Measurements from ENCODE around the gene ST3GAL5.

ST3GAL5 gene

DNA sequence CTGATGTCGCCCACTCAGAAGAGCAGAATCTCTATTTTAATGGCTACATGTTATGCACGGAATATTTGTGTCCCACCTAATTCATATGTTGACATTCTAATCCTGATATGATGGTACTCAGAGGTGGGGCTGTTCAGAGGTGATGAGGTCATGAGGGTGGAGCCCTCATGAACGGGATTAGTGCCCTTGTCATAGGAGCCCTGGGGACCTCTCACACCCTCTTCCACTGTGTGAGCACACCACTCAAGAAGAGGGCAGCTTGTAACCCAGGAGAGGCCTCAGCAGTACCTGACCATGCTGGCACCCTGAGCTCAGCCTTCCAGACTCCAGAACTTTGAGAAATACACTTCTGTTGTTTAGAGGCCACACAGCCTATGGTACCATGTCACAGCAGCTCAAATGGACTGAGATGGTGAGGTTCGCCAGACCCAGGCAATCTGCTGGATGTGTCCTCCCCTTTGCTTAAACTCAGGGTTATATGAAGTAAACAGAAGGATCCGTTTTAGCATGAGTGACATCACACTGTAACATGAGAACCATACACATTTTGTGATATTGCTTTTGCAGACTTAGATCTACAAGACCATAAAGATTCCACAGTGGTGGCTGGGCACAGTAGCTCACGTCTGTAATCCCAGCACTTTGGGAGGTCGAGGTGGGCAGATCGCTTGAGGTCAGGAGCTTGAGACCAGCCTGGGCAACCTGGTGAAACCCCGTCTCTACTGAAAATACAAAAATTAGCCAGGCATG, 86.3 kb downstream of the ST3GAL5 start:
- no peak for DNase-seq

DNA sequence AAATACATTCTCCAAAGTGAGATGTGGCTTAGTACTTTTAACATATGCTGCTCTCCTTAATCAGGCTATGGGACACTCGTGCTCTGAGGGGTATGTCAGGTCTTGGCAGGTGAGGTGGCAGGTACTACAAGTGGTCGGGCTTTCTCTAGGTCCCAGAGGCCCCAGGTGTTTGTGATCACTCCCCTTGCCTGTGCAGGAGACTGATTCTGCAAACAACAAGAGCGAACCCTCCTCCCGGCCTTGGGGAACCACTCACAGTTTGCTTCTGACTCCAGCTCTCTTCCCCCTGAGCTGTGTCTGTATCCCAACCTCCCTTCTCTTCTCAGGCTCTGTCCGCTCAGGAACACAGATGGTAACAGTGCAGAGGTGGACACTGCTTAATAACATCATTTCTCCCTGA, 86.9 kb downstream of the ST3GAL5 start:
- no peak for DNase-seq

DNA sequence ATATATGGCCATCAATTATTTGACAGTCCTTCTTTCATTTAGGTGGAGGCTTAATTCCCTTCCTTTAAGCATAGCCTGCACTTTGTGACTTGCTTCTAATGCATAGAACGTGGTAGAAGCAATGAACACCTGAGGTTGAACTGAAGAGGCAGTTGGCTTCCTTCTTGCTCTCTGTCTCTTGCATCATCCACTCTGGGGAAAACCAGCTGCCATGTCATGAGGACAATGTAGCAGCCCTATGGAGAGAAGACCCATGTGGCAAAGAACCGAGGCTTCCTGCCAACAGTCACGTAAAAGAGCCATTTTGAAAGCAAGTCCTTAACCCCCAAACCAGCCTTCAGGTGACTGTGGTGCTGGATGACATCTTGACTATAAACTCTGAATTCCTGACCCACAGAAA, 88.2 kb downstream of the ST3GAL5 start:
- no peak for DNase-seq

DNA sequence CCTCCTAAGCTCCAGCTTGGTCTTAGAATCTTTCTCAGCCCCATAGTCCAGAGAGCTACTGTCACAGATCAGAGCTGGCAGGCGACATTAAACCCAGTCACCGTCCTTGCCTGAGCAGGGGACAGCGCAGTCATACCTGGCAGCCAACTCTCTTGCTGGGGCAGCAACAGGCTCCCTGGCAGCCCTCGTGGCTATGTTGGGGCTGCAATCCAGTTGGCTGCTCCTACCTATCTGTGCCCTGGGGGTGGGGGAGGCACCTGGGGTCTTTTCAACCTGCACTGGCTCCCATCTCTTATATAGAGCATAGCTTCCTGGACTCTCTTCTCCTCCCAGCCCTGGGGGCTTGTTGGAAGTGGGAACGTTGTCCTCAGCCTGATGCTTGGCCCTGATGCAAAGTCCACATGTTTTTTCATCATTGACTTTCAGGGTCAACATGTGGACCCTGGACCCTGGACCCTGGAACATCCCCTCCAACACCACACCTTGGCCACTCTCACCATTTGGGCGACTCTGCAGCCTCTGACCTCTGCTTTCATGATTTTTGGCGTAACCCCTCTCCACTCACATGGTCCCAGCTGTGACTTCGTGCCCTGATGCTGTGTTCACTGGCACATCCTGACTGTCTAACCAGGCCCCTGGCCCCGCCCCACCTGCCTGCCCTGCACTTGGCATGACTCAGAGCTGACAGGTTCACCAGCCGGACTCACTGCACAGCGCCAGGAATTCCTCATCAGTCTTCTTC, 89.4 kb downstream of the ST3GAL5 start:
- no peak for DNase-seq

DNA sequence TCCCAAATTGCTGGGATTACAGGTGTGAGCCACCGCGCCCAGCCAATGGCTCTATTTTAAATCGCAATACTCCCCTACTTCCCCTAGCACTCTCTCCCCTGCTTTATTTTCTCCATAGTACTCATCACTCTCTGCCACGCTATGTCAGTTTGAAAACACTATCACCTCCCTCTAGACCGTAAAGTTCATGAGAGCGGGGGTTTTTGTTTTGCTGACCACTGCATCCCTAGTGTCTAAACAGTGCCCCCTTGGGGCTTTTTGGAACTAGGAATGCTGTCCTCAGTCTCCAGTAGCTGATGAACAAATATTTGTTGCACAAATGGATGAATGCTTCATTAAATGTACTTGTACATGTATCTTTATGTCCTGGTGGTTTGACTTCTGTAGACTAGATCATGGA, 90.9 kb downstream of the ST3GAL5 start:
- peak; percentile 0 for DNase-seq

DNA sequence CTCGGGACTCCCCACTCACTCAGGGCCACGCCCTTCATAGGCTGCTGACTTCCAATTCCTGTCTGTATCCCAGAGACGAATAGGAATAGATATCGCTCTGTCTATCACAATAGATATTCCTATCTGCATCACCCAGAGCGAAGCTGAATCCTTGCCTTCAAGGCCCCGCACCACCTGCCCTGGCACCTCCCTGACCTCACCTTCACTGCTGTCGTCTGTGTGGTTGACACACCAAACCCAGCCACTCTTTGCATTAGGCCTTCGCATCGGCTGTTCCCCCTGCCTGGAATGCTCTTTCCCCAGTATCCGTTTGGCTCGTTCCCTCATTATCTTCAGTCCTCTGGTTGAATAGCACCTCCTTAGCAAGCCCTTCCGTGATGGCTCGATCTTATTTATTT, 91.5 kb downstream of the ST3GAL5 start:
- DNase-seq = no peak

DNA sequence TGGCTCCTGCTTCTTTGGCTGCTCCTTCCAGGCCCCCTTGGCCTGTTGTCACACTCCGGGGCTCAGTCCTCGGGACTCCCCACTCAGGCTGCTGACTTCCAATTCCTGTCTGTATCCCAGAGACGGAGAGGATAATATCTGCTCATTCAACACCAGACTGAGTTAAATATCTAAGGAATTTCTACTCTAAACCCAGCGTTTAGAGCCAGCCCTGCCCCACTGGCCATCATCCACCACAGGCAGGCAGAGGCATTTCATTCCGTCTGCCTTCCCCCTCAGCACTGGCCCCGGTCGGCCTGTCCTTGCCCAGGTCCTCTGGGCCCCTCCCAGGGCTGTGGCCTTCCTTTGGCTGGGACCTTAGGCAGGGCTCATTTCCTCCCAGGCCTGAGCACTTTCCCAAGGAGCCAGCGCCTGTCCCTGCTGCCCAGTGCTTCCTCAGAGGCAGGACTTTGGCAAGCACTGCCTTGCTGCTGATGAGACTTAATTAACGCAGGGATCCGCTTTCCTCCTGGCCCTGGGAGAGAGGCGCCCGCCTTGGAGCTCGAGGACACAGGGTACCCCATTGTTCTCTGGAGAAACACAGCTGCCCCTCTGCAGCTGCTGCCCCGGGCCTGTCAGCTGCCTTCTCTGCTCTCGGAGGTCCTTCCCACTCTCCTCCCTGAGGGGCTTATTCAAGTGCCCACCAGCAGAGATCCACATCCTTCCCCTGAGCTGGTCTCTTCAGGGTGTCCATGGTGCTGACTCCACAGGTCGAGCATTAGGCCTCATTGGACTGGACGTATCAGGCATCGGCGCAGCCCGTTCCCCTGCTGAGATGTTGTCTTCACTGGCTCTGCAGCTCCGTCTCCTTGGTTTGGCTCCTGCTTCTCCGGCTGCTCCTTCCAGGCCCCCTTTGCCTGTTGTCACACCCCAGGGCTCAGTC, 92.2 kb downstream of the ST3GAL5 start:
- no peak for DNase-seq

DNA sequence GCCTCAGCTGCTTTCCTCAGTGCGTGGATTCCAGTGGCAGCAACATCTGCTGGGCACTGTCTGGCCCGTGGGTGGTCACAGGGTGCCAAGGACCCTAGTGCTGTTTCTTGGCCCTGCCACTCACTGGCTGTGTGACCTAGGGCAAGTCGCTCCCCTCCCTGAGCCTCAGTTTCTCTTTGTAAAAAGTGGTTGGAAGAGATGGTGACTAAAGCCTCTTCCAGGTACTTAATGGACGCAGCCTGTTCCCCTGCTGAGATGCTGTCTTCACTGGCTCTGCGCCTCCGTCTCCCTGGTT, 92.8 kb downstream of the ST3GAL5 start:
- DNase-seq = no peak

DNA sequence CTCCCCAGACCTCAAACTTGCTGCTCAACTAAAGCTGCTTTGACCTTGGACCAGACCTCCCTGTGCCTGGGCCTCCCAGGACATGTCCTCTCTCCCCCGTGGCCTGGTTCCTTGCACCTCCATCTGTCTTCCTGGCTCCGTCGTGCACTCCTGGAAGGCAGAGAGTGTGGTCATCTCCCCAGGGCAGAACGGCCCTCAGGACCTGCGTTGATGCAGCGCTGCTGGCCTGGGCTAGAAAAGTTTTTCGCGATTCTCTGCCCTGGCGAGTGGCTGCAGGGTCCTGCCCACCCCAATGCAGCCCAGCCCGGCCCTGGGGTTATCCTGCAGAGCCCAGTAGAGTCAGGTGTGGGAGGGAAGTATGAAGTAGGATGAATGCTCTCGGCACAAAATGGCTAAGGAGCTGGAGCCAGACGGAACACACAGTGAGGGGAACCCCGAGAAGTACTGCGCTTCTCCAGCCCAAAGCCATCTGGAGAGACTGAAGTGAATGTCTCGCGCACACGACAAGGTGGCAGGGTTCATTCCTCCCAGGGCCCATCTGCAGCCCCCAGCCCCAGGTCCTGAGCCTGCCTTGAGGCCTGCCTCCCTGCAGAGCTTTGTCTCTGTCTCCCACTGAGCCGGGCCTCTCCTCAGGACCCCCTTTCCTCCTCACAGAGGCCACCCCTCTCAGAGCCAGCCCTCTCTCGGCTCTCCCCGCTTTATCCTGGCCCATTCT, 93.3 kb downstream of the ST3GAL5 start:
- no peak for DNase-seq

DNA sequence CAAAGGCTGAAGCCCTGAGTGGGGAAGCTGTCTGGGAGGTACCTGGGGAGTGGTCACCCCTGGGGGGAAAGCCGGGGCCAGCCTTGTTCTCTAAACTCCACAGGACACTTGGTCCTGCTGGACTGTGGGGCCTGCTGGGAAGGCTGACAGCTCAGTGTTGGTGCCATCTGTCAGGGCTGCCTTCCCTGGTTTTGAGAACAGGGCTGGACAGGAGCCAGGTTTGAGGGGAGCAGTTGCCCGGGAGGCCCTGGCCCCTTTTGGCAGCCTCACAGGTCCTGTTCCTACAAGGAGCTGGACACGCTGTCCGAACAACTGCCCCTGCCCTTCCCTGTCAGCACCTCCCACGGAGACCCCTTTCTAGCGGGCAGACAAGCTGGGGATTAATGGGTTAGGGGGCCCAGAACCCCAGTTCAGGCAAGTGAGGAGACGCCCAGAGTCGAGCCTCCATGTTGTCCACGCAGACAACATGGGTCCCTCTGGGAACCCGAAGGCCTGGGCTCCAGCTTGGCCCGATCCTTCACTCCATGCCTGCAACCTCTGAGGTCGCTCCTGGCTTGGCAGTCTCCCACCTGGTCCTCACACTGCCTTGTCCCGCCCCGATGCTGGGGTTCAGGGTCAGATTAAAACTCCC, 94.2 kb downstream of the ST3GAL5 start:
- no peak for DNase-seq

DNA sequence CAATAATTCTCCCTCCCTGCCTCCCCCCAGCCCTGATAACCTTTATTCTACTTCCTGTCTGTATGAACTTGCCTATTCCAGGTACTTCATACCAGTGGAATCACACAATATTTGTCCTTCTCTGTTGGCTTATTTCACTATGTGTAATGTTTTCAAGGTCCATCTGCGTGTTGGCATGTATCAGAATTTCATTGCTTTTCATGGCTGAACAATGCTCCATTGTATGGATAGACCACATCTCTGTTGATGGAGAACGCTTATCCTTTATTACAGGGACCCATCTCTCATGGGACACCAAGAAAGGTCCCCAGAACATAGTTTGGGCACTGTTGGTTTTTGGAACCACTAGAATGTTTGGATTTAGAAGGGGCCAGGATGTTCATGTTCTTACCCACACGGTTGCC, 94.8 kb downstream of the ST3GAL5 start:
- no peak for DNase-seq

DNA sequence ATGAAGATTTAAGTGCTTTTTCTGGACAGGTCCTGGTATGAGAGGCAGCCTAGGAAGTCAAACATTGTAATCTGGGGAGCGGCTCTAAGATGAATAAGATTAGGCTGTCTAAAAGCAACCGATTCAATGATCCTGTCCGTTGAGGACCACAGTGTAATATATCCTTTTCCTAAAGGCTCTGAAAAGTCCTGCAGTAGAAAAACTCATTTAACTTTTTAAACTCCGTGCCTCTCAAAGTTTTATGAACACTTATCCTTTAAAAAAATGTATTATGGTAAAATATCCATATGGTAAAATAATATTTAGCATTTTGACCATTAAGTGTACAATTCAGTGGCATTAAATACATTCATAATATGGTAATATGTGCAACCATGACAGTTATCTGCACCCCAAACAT, 95.2 kb downstream of the ST3GAL5 start:
- DNase-seq = no peak

DNA sequence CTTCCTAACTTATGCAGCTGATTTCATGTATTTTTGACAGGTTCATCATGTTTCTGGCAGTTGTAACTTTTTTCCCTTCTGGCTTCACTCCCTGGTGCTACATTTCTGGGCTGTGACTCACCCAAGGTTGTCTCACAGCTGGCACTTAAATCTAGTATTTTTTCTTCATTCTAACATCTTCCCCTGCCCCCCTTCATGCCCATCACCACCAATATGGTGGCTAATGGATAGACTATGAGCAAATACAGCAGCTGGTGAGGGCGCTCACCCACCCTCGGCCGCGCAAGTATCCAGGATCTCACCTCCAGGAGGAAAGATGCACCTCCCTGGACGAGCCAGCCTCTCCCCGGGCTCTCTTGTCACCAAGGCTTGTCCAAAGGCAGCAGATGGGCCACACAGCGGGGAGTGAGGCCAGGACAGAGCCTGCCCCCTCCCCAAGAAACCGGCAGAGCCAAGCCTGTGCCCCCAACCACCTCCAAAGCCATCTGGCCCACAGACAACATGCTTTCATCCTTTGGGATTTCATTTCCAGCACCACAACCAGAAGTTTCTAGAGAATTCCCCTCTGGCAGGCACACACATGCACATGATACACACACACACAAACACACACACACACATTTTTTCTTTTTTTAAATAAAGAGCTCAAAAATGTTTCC, 95.9 kb downstream of the ST3GAL5 start:
- no peak for DNase-seq

DNA sequence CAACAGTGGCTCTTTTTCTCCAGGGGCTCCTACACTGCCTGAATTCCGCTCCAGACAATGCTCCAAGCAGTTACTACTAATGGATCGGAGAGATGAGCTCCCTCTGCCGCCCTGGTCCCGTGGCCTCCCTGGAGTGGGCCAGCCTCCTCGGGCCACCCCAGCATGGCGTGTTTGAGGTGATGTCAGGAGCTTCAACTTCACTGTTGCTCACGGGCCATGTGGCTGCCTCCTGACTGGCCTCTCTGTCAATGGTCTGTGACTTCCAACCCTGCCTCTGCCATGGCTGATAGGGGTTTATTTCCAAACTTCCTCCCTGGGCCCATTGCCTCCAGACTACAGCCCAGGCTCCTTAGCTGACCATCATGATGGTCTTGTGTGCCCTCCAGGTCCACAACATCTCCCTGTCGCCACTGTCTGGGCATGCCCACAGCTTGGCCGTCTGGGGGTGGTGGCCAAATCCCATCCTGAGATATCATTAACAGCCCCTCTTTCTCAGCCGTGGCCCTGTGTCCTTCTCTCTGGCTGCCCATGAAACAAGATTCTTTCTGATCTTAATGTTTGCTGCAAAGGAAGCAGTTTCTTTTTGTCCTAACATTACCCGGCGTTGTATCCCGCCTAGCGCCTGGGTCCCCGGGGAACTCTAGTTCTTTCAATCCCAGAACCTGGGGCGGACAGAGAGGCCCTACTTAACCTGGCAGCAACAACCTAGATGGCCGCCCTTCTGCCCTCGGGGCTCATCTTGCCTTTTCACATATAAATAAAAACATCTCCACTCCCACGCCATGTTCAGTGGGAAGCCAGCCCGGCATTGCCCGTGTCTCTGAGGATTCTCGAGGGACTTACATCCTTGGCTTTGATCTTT, 96.9 kb downstream of the ST3GAL5 start:
- no peak for DNase-seq

DNA sequence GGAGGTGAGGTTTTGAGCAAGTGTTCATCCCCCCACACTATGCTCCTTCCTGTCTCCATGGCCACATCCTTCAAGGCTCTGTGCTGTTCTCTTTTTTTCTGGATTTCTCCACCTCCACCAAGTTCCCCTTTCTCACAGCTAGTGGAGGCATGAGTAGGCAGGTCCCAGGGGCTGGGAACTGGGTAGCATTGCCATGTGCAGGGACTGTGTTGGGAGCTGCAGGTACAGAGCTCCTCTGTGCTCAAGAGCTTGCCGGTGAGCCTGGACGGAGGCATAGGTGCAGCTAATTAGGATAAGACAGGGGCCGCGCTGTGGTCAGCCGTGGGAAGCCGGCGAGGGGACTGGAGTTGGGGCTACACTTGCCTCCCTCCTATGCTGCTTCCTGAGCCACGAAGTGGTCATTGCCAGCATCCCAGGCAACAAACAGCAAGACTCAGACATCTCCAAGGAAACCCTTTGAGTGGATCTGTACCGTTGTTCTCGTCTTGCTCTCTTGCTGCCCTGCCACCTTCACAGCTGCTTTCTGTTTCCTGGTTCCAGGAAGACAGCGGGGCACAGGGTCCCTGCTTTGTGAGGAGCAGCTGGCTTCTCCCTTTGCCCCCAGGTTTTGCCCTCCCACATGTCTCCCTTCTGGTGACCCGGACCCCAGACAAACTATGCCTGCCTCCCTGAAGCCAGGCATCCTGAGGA, 98.1 kb downstream of the ST3GAL5 start:
- DNase-seq = no peak

DNA sequence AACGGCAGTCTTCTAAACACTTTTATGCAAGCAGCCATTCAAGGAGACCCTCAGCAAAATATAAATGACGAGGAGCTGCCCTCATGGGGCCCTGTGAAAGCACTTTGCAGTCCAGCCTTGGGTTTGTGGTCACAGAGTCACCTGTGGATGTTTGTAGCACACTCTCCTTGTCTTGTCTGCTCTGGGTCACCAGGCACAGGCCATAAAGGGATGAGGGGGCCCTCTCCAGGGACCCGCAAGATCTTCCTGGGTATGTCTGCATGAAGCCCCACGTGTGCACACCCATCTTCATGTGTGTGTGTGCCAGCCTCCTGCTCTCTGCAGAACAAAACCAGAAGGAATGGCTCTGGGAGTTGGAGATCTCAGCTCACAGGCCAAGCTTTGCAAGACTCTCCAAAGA, 98.8 kb downstream of the ST3GAL5 start:
- no peak for DNase-seq

DNA sequence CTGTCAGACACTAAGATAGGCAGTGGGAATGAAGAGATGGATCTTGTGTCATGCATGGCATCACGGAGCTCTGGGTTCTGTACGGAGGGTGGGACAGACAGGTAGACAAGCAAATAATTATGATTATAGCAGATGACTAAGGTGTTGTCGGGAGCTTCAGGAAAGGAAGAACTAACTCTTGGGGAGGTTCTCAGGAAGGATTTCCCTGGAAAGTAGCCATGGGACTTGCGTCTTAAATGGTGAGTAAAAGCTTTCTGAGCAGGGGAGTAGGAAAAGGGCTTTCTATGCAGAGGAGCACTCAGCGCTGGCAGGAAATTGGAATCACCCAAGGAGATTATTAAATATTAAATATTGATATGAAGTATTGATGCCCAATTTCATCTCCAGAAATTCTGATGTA, 99.5 kb downstream of the ST3GAL5 start:
- no peak for DNase-seq

DNA sequence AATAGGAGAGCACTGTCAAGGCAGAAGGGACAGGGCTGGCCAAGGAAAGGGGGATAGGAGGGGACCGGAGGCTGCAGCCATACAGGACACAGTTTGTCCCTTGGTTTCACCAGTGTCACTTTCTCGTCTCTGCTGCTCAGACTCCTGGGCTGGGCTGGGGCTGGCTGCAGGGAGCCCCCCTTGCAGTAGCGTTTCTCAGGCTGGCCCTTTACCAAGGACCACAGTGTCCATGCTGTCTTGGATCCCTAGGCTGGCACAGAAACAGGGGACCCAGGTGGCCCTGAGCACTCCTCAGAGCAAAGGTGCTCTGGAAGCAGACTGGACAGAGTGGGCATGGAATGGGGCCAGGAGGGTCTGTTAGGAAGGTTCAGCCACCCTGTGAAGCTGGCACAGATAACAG, 100.2 kb downstream of the ST3GAL5 start:
- DNase-seq = no peak

DNA sequence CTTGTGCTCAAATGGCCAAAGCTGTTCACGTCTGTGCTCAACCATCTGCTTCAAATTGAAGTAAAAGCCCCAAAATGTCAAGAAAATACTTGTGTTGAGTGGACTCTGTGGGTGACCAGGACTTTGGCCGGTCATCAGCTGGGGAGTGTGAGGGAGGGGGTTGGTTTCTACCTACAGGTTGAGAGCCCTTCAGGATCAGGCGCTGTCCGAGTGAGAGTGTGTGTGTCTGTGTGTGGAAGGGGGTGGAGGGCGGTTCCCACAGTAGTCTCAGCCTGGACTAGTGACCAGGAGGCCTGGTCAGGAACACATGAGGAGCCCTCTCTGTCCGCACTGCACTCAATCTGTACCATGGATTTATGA, 100.8 kb downstream of the ST3GAL5 start:
- no peak for DNase-seq

DNA sequence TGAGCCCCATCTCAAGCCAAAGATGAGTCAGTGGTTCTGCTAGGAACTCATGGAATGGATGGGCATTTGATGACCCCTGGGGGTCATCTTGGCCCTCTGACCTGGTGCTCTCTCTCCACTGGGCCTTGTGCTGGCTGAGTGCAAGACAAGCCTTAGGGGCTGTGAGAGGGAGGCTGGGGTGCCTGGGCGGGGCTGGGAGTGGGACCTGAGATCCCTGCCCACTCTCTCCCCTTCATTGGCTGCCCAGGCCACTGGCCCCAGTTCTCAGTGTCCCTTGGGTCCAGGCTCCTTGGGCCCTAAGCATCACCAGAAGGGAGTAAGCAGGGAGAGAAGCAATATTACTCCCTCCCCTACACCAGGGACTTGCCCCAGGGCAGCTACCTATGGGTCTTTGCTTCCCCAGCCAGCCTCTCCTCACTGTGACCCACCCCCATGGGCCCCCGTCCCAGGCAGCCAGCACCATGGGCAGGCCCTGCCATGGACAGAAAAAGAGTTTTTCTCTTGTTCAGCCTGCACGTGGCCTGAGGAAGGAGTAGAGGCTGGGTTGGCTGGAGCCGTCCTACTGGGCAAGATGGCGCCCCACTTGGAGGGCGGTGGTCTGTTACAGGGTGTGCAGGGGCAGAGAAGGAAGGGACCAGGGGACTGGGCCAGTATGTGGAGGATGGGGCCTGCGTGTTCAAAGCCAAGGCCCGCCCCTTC, 101.4 kb downstream of the ST3GAL5 start:
- DNase-seq = no peak
